GM12878 (cell line): ENCODE measurements around the gene NPBWR2. TPM values are rescaled to one million over a fixed set of nuclear protein-coding genes. Genes with fewer than 3 reads are reported as not detected.
A peak's percentile ranks its signal among the peaks of the same experiment; 100 is the strongest.

Source experiments
- ATAC-seq: fragments of 200-7000 bp; cut with Tn5 transposase; 3 replicates; pipeline ENCODE4 v1.9.1; 2020; ENCODE audit warnings: mild to moderate bottlenecking, moderate library complexity
- BruUV-seq: library from RNA; stranded (reverse); fragments of 400-500 nt; replicated peaks from 2 replicates; lab custom pipeline; 2021; lab: Mats Ljungman, UMichigan
- CTCF ChIA-PET: fragments of 300-600 bp; sonication (Branson Sonifier 250); formaldehyde crosslinking; extraction: SDS; loops from one replicate; lab custom pipeline; 2021; ENCODE audit warnings: inconsistent platforms; lab: Yijun Ruan, JAX
- POLR2A ChIA-PET: fragments of 350-600 bp; formaldehyde crosslinking; extraction: SDS; loops from one replicate; lab custom pipeline; 2021; ENCODE audit warnings: inconsistent platforms; lab: Charles Lee
- RAD21 ChIA-PET: fragments of 300-600 bp; sonication (Branson Sonifier 250); formaldehyde crosslinking; loops from one replicate; lab custom pipeline; 2023; ENCODE audit warnings: antibody characterized with exemption; ENCODE audit not compliant: unreplicated experiment; lab: Charles Lee
- SMC1A ChIA-PET: fragments of 300-600 bp; sonication (Branson Sonifier 250); formaldehyde crosslinking; loops from one replicate; lab custom pipeline; 2023; ENCODE audit not compliant: unreplicated experiment, uncharacterized antibody; lab: Charles Lee
- DNase-seq: peaks from one replicate; pipeline ENCODE4 v3.0.0-alpha.2; 2011; ENCODE audit warnings: low read depth, low spot score
- FAIRE-seq: peaks from 3 replicates; lab custom pipeline; 2011; peaks lifted over from hg19 to GRCh38; lab: Jason Lieb, UNC
- H2AFZ ChIP-seq: 2 replicates; pipeline ENCODE4 v1.6.0; 2011; ENCODE audit warnings: low read depth, low read length, control low read depth; ENCODE audit not compliant: control insufficient read depth
- H3K27ac ChIP-seq: 2 replicates; pipeline ENCODE4 v1.5.1; 2011; ENCODE audit warnings: control low read depth; ENCODE audit not compliant: control insufficient read depth, insufficient read depth
- H3K27me3 ChIP-seq, 2 experiments: replicated peaks in 1 of 2; 2 replicates each; pipeline versions ENCODE4 v1.6.0 to v1.6.1; 2011; ENCODE audit warnings: low read length in 1 of 2; ENCODE audit not compliant: control insufficient read depth in 2 of 2, insufficient read depth in 2 of 2
- H3K36me3 ChIP-seq, 2 experiments: 2 replicates each; pipeline ENCODE4 v1.5.1; 2011; ENCODE audit warnings: low read length in 1 of 2; ENCODE audit not compliant: control insufficient read depth in 2 of 2, insufficient read depth in 2 of 2
- H3K4me1 ChIP-seq: 2 replicates; pipeline ENCODE4 v1.6.1; 2011; ENCODE audit warnings: mild to moderate bottlenecking, low read length, moderate library complexity, mixed read lengths; ENCODE audit not compliant: control insufficient read depth, insufficient read depth
- H3K4me2 ChIP-seq: 2 replicates; pipeline ENCODE4 v1.6.0; 2011; ENCODE audit warnings: control low read depth; ENCODE audit not compliant: control insufficient read depth, insufficient read depth
- H3K4me3 ChIP-seq: fragments of 200-600 bp; sonication (generic); 2 replicates; pipeline ENCODE4 v1.5.1; 2016
- H3K79me2 ChIP-seq: 2 replicates; pipeline ENCODE4 v1.6.0; 2011; ENCODE audit warnings: low read length; ENCODE audit not compliant: control insufficient read depth, insufficient read depth
- H3K9ac ChIP-seq: 2 replicates; pipeline ENCODE4 v1.8.0; 2011; ENCODE audit warnings: low read length, control low read depth, mixed read lengths; ENCODE audit not compliant: control insufficient read depth, insufficient read depth
- H3K9me3 ChIP-seq: replicated peaks from 3 replicates; pipeline ENCODE4 v1.5.1; 2011; ENCODE audit warnings: mild to moderate bottlenecking, low read length; ENCODE audit not compliant: control insufficient read depth, insufficient read depth
- H4K20me1 ChIP-seq: 2 replicates; pipeline ENCODE4 v1.6.0; 2011; ENCODE audit not compliant: control insufficient read depth, insufficient read depth
- ASH2L ChIP-seq: fragments of 300-600, 200-600 bp; sonication (generic); IDR thresholded peaks from 2 replicates; pipeline ENCODE4 v1.6.1; 2017; ENCODE audit warnings: low read depth, mild to moderate bottlenecking, borderline replicate concordance
- HDAC6 ChIP-seq: fragments of 200-600 bp; sonication (generic); IDR thresholded peaks from one replicate; pipeline ENCODE4 v1.8.0; 2017; ENCODE audit warnings: antibody characterized with exemption; ENCODE audit not compliant: unreplicated experiment
- MEF2B ChIP-seq: fragments of 450-650 bp; IDR thresholded peaks from 2 replicates; pipeline ENCODE4 v1.6.1; 2018; ENCODE audit warnings: mild to moderate bottlenecking, moderate library complexity; ENCODE audit not compliant: partially characterized antibody, poor library complexity, severe bottlenecking
- NFXL1 ChIP-seq: fragments of 450-650 bp; IDR thresholded peaks from 2 replicates; pipeline ENCODE4 v1.6.1; 2017; ENCODE audit warnings: antibody characterized with exemption, mild to moderate bottlenecking, borderline replicate concordance
- POLR2A ChIP-seq: IDR thresholded peaks from 2 replicates; pipeline ENCODE4 v1.6.1; 2011; ENCODE audit warnings: low read depth, mild to moderate bottlenecking, low read length
- RAD51 ChIP-seq: fragments of 450-650 bp; IDR thresholded peaks from 2 replicates; pipeline ENCODE4 v1.6.1; 2016; ENCODE audit warnings: moderate library complexity, mild to moderate bottlenecking, inconsistent platforms
- SREBF2 ChIP-seq: IDR thresholded peaks from 2 replicates; pipeline ENCODE4 v1.6.1; 2012; ENCODE audit warnings: mild to moderate bottlenecking, low read length
- TCF7 ChIP-seq: IDR thresholded peaks from 2 replicates; pipeline ENCODE4 v1.6.1; 2014; ENCODE audit warnings: antibody characterized with exemption, borderline replicate concordance
- WGBS: methylation state at CpG from one replicate; pipeline ENCODE4 v1.1.6; 2016; ENCODE audit warnings: low lambda C conversion rate; ENCODE audit not compliant: insufficient replicate concordance, insufficient coverage; ENCODE audit errors: missing lambda C conversion rate; 5-methylcytosine and 5-hydroxymethylcytosine counted together
- in situ Hi-C: fragments of 300-500 bp; cut with MboI; formaldehyde crosslinking; loops from 9 replicates; pipeline ENCODE4 v1.14.3; 2018; ENCODE audit warnings: mixed read lengths
- intact Hi-C: fragments of 100-400 bp; cut with micrococcal nuclease; formaldehyde crosslinking; loops from one replicate; pipeline ENCODE4 v1.14.2; 2022; ENCODE audit not compliant: unreplicated experiment
- polyA plus RNA-seq, 11 experiments: library from polyadenylated mRNA; depleted of rRNA in 4 of 11; unstranded in 6 of 11; stranded (reverse) in 5 of 11; fragments of >200 nt; fragmentation: Nextera tagmentation in 4 of 11; fragmentation: Illumina TruSeq in 1 of 11; extraction: Ambion mirVana in 4 of 11; extraction: Trizol in 1 of 11; gene quantifications; 1 replicate in 1 of 11; 2 replicates in 10 of 11; pipeline versions ENCODE4 v1.2.1 to v1.2.3, GENCODE V29; 2011 to 2016; ENCODE audit warnings: inconsistent platforms in 2 of 11, missing spikeins in 2 of 11, low read depth in 1 of 11
- total RNA-seq, 4 experiments: library from RNA; depleted of rRNA in 3 of 4; stranded (reverse); fragments of >200 nt in 3 of 4; fragmentation: Illumina TruSeq in 1 of 4; extraction: Trizol in 1 of 4; gene quantifications; 2 replicates each; pipeline versions ENCODE4 v1.2.1 to v1.2.3, GENCODE V29; 2013 to 2021

Gene NPBWR2
- total and polyA plus RNA-seq, 10 of the 15 experiments (the other 5 are each of a cell fraction or from before 2014, with no cell fraction given): not detected

DNA sequence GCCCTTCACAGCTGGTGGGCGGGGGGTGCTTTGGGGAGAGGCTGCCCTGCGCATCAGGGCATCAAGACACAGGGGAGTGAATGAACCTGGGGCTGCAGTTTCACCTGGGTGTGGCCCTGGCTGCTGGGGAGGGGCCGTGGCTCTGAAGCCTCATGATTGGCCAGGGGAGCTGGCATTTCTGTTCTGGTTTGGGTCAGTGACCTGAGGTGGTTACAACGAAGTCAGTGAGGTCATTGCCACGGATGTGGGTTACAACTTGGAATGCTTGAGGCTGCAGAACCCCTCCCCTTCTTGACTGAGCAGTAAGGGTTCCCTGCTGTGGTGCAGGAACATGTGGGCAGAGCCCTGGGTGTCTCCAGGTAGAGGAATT lies 41.4 kb downstream of the NPBWR2 start (continued):
- TF ChIP-seq MEF2B (no peak), TCF7 (no peak), ASH2L (no peak)

DNA sequence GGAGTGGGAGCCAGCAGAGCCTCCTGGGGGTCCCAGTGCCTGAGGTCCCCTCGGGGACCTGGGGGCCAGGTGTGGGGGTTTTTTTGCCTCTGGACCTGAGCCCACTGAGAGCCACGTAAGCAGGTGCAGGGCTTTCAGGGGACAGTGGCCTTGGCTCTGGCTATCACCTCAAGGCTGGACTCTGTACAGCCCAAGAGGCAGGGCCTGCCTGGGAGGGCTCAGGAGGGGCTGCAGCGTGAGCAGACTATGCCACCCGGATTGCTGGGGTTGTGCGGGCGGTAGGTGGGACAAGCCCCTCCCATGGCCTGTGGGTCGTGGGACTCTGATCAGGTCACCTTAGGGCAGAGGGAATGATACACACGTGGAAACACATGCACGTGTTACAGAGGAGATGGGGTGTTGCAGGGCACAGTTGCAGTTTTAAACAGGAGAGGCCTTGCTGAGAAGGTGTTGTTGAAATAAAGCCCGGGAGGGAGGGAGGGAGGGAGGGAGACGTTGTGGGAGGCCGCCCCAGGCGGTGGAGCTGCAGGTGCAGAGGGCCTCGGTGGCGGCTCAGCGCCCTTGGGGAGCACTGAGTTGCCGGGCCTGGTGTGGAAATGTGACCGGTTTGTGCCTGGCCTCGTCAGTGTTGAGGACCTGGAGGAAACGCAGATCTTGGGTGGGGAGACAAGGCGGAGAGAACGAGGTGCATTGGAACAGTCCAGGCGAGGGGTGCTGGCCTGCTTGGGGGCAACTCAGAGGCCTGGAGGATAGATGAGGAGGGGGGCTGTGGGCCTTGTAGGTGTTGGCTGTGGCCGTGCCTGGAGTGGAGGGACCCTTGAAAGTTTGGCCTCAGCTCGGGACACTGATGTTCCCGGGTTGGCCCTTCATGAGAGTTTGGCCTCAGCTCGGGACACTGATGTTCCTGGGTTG lies 42.0 kb downstream of the NPBWR2 start:
- Histone ChIP-seq H3K36me3 (no peaks in the 10 kb centered on the region), H3K4me3 (no peak overlapping the region), H3K4me1 (peaks cover 32% of the 10 kb centered on the region), H3K9me3 (no peaks in the 10 kb centered on the region), H3K4me2 (peak overlapping the region; percentile 68), H2AFZ (no peak overlapping the region), H4K20me1 (no peaks in the 10 kb centered on the region), H3K79me2 (no peaks in the 10 kb centered on the region), H3K27ac (0 out of 2 replicates have a peak overlapping the region, but pooled peaks have one; percentile 10), H3K27me3 (no peaks in the 10 kb centered on the region), H3K9ac (no peak overlapping the region)
- in situ Hi-C loops: no loop called here
- intact Hi-C loops: no loop called here
- SMC1A ChIA-PET: interaction anchor here (0.6 to 2.0 kb wide), 4 partner anchors 11 to 85 kb away, joined by 3 to 10 read pairs (median 4); partner anchors contain the start of gene SAMD10
- TF ChIP-seq SREBF2 (no peak), POLR2A (peak; percentile 20; the same call in 1 of the 2 replicates), HDAC6 (no peak), NFXL1 (no peak), RAD51 (no peak)
- 40% methylated on average over 25 of the region's 27 CpGs for WGBS
- RAD21 ChIA-PET: interaction anchor here (1.5 to 1.6 kb wide), 2 partner anchors 11 to 14 kb away, joined by 4 read pairs; partner anchors contain the start of genes OPRL1 and RGS19
- no TSS peak for BruUV-seq
- POLR2A ChIA-PET: interaction anchor here (0.5 to 3.0 kb wide), 4 partner anchors 11 to 83 kb away, joined by 3 to 10 read pairs (median 5); partner anchors contain the start of genes OPRL1 and RGS19
- CTCF ChIA-PET: interaction anchor here (0.6 to 2.4 kb wide), 8 partner anchors 8 to 85 kb away, joined by 3 to 19 read pairs (median 5); partner anchors contain the start of genes OPRL1, PRPF6 and RGS19
- FAIRE-seq (no peak), DNase-seq (no peak), ATAC-seq (no peak)
